ENCODE measurements around the gene MAP2K3. TPM values are rescaled to one million over a fixed set of nuclear protein-coding genes. Genes with fewer than 3 reads are reported as not detected.
"Not testable (repeated sequence)": the region's sequence is repeated elsewhere in the genome, so short reads cannot be mapped to it uniquely, and the experiment has no call there.

The MAP2K3 gene
- polyA plus RNA-seq, 1 experiment = 41.8 TPM

DNA sequence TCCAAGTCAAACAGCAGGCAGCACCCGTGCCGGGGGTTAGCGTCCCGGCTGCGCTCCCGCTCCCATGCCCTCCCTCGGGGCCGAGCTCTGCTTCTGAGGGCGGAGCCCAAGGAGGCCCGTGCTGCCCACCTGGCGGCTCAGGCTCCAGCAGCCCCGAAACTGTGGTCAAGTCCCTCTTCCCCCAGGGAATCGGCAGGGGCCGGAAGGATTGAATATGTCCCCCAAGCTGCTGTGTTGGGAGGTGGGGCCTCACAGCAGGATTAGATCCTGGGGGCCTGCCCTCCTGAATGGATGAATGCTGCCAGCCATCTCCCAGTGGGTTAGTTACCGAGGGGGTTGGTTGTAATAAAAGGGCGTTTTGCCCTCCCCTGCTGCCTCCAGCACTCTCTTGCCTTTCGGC, 33.9 kb downstream of the MAP2K3 start:
- peaks cover 8% of the 10 kb centered on the region for H3K36me3 ChIP-seq (ENCODE audit: control insufficient read depth, insufficient read depth, low read length)
- no peak for DNase-seq (ENCODE audit: low read depth)
- CTCF ChIA-PET = interaction anchor here (1.5 kb wide), 1 partner anchor 139 kb away, joined by 3 read pairs; no protein-coding TSS in a partner anchor
- TF ChIP-seq, protein P1, sequence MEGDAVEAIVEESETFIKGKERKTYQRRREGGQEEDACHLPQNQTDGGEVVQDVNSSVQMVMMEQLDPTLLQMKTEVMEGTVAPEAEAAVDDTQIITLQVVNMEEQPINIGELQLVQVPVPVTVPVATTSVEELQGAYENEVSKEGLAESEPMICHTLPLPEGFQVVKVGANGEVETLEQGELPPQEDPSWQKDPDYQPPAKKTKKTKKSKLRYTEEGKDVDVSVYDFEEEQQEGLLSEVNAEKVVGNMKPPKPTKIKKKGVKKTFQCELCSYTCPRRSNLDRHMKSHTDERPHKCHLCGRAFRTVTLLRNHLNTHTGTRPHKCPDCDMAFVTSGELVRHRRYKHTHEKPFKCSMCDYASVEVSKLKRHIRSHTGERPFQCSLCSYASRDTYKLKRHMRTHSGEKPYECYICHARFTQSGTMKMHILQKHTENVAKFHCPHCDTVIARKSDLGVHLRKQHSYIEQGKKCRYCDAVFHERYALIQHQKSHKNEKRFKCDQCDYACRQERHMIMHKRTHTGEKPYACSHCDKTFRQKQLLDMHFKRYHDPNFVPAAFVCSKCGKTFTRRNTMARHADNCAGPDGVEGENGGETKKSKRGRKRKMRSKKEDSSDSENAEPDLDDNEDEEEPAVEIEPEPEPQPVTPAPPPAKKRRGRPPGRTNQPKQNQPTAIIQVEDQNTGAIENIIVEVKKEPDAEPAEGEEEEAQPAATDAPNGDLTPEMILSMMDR (IDR thresholded peaks at IDR 0.05; ENCODE audit: insufficient read depth, low read depth, low read length) = no peak
- no peak overlapping the region for H3K4me3 ChIP-seq (ENCODE audit: low read depth, low read length)
- POLR2A ChIA-PET = no interaction called here
- 0 out of 2 replicates have a peak, but pooled peaks cover under 1% of the 10 kb centered on the region for H3K27me3 ChIP-seq (ENCODE audit: control insufficient read depth, insufficient read depth, low read length)

DNA sequence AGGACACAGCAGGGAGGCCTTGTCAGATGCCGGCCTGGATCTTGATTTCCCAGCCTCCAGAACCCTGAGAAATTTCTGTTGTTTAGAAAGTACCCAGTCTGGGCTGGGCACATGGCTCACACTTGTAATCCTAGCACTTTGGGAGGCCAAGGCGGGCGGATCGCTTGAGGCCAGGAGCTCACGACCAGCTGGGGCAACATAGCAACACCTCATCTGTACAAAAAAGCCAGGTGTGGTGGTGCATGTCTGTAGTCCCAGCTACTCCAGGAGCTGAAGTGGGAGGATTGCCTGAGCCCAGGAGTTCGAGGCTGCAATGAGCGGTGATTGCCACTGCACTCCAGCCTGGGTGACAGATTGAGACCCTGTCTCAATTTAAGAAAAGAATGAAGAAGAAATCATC, 34.3 kb downstream of the MAP2K3 start:
- H3K4me3 ChIP-seq (ENCODE audit: low read depth, low read length); DNase-seq (ENCODE audit: low read depth); H3K36me3 ChIP-seq (ENCODE audit: control insufficient read depth, insufficient read depth, low read length); H3K27me3 ChIP-seq (ENCODE audit: control insufficient read depth, insufficient read depth, low read length); POLR2A ChIA-PET: not testable (repeated sequence)
- CTCF ChIA-PET = interaction anchor here (1.5 kb wide), 1 partner anchor 138 kb away, joined by 3 read pairs; no protein-coding TSS in a partner anchor

DNA sequence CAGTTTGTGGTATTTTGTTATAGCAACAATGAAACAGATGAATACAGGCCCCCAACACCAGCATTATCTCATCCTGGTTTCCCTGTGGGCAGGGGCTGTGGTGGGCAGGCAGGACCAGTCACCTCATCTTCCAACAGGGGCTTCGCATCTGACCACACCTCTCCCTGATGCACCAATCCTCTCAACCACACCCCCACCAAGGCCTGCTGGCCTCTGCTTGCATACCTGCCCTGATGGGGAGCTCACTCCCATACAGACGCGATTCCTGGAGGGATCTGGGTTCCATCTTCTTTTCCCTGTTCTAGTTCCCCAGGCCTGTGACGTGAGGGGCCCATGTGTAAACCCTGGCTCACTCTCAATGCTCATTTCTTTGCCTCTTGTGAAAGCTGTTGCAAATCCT, 34.7 kb downstream of the MAP2K3 start:
- DNase-seq (ENCODE audit: low read depth); H3K4me3 ChIP-seq (ENCODE audit: low read depth, low read length); POLR2A ChIA-PET; H3K36me3 ChIP-seq (ENCODE audit: control insufficient read depth, insufficient read depth, low read length); H3K27me3 ChIP-seq (ENCODE audit: control insufficient read depth, insufficient read depth, low read length): not testable (repeated sequence)
- CTCF ChIA-PET = interaction anchor here (1.5 kb wide), 1 partner anchor 138 kb away, joined by 3 read pairs; no protein-coding TSS in a partner anchor

DNA sequence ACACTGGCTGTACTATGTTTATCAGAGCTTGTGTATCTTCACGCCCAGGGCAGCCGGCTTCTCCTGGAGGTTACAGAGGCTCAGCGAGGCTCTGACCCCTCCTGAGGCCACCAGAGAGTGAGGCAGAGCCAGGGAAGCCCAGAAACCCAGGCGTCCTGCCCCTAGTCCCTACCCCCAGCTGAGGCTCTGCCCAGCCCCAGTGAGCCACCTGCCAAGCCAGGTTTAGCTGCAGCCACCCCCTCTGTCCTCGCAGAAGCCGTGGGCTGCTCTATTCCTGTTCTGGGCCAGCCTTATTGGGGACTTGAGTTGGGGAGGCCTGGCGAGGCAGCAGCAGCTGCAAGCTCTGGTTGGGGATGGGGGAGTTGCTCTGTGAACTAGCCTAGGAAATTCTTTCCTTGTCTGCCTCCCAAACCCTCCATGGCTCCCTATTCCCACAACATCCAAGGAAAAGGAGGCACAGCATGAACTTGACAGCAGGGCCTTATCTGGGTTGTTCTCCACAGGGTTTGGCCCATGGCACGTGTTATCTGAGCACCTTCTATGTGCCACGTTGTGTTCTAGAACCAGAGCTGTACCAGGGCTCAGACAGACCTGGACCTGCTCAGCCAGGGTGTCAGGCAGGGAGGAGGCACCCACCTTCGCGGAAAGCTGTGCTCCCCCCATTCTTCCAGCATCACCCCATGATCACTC, 35.3 kb downstream of the MAP2K3 start:
- H3K27me3 ChIP-seq (ENCODE audit: control insufficient read depth, insufficient read depth, low read length); H3K36me3 ChIP-seq (ENCODE audit: control insufficient read depth, insufficient read depth, low read length); DNase-seq (ENCODE audit: low read depth); H3K4me3 ChIP-seq (ENCODE audit: low read depth, low read length): not testable (repeated sequence)
- ChIA-PET CTCF (interaction anchor here (1.5 kb wide), 1 partner anchor 137 kb away, joined by 3 read pairs; no protein-coding TSS in a partner anchor), POLR2A (interaction anchor here (0.6 kb wide), 1 partner anchor 190 kb away, joined by 3 read pairs; no protein-coding TSS in a partner anchor)

DNA sequence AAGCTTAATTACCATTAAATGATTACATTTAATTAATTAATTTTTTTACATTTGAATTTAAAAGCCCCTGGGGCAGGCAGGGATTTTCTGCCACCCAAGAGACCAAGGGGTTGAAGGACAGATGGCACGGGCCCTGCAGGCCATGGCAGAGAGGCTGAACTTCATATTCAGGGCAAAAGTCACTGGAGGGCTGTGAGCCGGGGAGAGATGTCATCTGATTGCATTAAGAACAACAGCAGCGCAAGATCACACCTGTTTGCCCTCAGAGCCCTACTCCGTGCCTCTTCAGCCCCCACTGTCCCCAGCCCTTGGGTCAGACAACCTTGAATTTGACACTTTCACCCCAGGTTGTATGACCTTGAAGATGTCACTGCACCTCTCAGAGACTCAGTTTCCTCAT, 35.9 kb downstream of the MAP2K3 start:
- H3K27me3 ChIP-seq (ENCODE audit: control insufficient read depth, insufficient read depth, low read length); CTCF ChIA-PET; H3K36me3 ChIP-seq (ENCODE audit: control insufficient read depth, insufficient read depth, low read length); DNase-seq (ENCODE audit: low read depth); H3K4me3 ChIP-seq (ENCODE audit: low read depth, low read length): not testable (repeated sequence)
- POLR2A ChIA-PET = interaction anchor here (0.6 kb wide), 1 partner anchor 190 kb away, joined by 3 read pairs; no protein-coding TSS in a partner anchor

DNA sequence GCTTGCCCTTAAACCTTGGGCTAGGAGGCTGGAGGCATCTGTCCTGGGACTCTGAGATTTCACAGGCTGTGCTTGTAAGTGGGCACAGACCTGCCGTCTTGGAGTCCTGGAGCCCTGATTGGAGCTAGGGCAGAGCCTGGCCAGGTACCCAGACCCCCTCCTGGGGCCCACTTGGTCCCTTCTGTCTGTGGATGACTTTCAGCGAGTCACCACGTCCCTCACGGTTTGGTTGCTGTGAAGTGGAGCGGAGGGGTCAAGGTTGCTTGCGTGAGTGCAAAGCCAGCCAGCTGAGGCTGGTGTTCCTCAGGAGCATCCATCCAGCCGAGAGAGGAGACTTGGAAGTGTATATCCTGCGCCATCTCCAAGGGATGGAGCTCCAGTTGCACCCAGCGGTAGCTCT, 36.5 kb downstream of the MAP2K3 start:
- H3K27me3 ChIP-seq (ENCODE audit: control insufficient read depth, insufficient read depth, low read length); DNase-seq (ENCODE audit: low read depth); H3K36me3 ChIP-seq (ENCODE audit: control insufficient read depth, insufficient read depth, low read length); POLR2A ChIA-PET; H3K4me3 ChIP-seq (ENCODE audit: low read depth, low read length): not testable (repeated sequence)
- CTCF ChIA-PET = interaction anchor here (1.0 kb wide), 1 partner anchor 191 kb away, joined by 3 read pairs; no protein-coding TSS in a partner anchor

DNA sequence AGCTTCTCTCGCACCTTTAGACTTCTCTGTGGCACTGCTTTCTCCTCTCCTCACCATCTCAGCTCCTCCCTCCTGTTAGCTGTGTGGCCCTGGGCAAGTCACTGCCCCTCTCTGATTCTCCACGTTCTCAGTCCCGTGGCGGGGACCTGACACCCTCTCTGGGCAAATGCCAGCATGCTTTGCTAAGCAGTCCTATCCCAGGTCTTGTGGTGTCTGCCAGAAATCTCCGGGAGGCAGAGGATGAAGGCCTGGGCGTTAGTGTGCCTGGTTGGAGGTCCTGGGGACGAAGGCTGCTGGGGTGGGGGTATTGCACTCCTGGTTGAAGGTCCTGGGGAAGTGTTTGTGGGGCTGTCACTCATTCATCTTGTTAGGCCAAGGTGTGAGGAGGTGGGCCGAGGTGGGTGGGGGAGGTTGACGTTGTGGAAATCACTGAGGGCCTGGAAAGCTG, 37.3 kb downstream of the MAP2K3 start:
- H3K36me3 ChIP-seq (ENCODE audit: control insufficient read depth, insufficient read depth, low read length); H3K27me3 ChIP-seq (ENCODE audit: control insufficient read depth, insufficient read depth, low read length); POLR2A ChIA-PET; H3K4me3 ChIP-seq (ENCODE audit: low read depth, low read length); DNase-seq (ENCODE audit: low read depth): not testable (repeated sequence)
- CTCF ChIA-PET = interaction anchor here (1.0 kb wide), 1 partner anchor 190 kb away, joined by 3 read pairs; no protein-coding TSS in a partner anchor

DNA sequence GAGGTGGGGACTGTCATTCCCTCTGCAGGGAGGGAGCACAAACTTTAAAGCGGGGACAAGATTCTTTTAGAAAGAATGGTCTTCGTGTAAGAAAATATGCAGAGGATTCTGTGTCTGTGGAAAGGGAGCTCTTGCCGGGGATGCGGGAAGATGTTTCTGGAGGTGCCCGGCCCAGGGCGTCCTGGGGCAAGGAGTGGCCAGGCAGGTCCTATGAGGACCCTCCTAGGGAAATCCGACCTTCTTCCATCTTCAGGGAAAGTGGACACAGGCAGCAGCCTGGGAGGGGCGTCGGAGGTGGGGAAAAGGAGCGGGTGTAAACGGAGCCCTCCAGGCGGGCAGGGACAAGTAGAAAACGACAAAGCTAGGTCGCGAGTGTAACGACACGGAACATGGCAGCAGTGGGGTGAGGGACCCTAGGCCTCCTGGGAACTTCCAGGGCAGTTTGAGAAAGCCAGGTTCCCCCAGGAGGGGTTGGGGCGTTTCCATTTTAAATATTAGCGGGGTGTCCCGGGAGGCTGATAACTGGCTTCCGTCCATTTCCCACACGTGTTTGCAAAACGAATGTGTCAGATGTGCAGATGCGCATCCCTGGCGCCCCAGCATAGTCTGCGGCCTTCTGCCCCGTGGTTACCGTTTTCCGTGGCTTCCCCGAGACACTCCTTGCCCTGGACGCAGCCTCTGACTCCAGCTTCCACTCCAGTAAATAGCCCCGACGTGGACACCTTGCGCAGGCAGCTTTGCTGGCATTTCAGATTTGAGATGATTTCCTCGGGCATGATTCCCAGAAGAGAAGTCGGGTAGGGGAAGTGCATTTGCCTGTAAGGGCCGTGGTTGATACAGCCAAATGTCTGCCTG, 39.0 kb downstream of the MAP2K3 start:
- POLR2A ChIA-PET; H3K27me3 ChIP-seq (ENCODE audit: control insufficient read depth, insufficient read depth, low read length); H3K36me3 ChIP-seq (ENCODE audit: control insufficient read depth, insufficient read depth, low read length); CTCF ChIA-PET; DNase-seq (ENCODE audit: low read depth): not testable (repeated sequence)
- H3K4me3 ChIP-seq (ENCODE audit: low read depth, low read length) = peak overlapping the region; percentile 53

DNA sequence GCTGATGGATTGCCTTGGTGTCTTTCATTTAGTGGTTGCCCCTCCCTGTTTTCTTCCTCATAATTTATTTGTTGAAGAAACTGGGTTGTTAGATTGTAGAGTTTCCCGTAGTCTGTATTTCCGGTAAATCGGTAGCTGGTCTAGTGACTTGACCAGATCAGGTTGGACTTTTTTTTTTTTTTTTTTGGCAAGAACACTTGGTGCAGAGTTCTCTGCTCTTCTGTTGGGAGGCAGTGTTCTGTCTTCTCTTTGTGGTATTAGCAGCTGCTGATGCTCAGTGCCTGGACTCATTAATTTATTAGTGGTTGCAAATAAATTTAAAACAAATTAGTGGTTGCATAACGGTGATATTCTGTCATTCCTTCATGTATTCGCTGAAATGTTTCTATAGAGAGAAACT, 40.2 kb downstream of the MAP2K3 start:
- CTCF ChIA-PET; H3K4me3 ChIP-seq (ENCODE audit: low read depth, low read length); DNase-seq (ENCODE audit: low read depth); H3K27me3 ChIP-seq (ENCODE audit: control insufficient read depth, insufficient read depth, low read length); H3K36me3 ChIP-seq (ENCODE audit: control insufficient read depth, insufficient read depth, low read length); POLR2A ChIA-PET: not testable (repeated sequence)

DNA sequence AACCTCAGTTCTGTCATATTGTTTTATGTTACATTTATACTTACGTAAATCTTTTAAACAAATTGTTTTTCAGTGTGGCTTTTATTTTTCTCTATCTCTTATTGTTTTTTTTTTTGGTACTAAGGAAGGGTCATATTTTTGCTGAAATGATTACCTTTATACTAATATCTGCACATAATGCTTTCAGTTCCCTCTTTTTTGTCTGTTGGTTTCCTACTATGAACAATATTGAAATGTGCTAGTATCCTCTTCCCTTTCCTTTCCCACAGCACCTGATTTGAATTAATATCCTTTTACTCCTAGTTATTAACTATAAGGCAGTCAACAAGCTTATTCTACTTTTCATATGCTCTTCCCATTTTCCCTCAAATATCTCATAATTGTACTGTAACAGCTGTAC, 43.4 kb downstream of the MAP2K3 start:
- H3K36me3 ChIP-seq (ENCODE audit: control insufficient read depth, insufficient read depth, low read length); DNase-seq (ENCODE audit: low read depth); H3K27me3 ChIP-seq (ENCODE audit: control insufficient read depth, insufficient read depth, low read length); H3K4me3 ChIP-seq (ENCODE audit: low read depth, low read length); POLR2A ChIA-PET; CTCF ChIA-PET: not testable (repeated sequence)

DNA sequence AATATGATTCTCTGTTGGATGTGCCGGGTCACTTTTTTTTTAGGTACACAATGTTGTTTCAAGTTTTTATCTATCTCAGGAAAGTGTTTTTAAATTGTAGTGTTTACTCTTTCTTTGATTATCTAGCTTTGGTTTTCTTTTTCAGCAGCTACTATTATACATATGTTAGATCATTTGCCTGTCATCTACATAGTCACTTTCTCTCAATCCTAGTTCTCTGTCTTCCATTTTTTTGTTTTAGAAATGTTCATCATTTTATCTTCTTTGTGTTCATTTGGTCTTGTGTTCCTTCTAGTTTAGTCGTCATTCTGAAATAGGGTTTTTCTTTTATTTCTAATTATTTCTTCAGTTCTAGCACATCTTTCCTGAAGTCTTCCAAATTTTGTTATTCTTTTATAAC, 44.3 kb downstream of the MAP2K3 start:
- H3K27me3 ChIP-seq (ENCODE audit: control insufficient read depth, insufficient read depth, low read length); POLR2A ChIA-PET; H3K36me3 ChIP-seq (ENCODE audit: control insufficient read depth, insufficient read depth, low read length); H3K4me3 ChIP-seq (ENCODE audit: low read depth, low read length); CTCF ChIA-PET; DNase-seq (ENCODE audit: low read depth): not testable (repeated sequence)
